ENCODE measurements around the gene KIF26A.

DNA sequence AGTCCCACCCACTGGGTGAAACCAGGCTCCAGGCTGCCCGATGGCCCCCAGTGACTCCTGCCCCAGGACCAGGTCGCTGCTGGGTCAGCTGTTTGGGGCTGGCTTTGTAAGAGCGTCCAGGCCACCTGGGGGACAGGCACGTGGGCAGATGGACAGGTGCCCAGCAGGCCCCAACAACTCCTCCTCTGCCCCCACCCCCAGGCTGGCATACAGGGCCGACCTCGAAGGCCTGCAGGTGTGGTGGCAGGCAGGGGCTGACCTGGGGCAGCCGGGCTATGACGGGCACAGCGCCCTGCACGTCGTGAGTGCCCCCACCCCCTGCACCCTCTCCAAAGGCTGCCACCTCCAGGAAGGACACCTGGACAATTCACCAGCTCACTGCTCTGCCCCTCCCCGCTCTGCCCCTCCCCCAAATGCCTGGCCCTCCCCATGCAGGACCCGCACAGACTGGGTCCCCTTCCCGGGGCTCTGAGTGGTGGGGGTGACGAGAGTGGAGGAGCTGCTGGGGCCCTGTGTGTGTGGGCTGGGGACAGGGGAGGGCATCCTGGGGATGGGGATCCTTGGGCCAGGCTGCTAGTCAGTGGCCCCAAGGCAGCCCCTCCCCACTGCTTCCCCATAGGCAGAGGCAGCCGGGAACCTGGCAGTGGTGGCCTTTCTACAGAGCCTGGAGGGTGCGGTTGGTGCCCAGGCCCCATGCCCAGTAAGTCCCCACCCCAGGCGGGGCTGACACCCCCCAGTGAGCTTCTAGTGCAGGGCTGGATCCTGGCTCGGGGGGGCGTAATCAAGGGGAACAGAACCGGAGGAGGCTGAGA lies 26.9 kb upstream of the KIF26A start:
- TF ChIP-seq POLR2A (IDR thresholded peaks at IDR 0.05) (no peak), CTCF (IDR thresholded peaks at IDR 0.05) (no peak)
